NCI-H82 treated with DMSO at 0.1 percent for 48 hours (cell line): Measurements from ENCODE around the gene NPAS1.
"Not testable (repeated sequence)": the region's sequence is repeated elsewhere in the genome, so short reads cannot be mapped to it uniquely, and the experiment has no call there.

Experiments used
- DNase-seq: peaks from one replicate; lab custom pipeline; 2025; ENCODE audit not compliant: unreplicated experiment; lab: John Stamatoyannopoulos, UW

NPAS1 gene

DNA sequence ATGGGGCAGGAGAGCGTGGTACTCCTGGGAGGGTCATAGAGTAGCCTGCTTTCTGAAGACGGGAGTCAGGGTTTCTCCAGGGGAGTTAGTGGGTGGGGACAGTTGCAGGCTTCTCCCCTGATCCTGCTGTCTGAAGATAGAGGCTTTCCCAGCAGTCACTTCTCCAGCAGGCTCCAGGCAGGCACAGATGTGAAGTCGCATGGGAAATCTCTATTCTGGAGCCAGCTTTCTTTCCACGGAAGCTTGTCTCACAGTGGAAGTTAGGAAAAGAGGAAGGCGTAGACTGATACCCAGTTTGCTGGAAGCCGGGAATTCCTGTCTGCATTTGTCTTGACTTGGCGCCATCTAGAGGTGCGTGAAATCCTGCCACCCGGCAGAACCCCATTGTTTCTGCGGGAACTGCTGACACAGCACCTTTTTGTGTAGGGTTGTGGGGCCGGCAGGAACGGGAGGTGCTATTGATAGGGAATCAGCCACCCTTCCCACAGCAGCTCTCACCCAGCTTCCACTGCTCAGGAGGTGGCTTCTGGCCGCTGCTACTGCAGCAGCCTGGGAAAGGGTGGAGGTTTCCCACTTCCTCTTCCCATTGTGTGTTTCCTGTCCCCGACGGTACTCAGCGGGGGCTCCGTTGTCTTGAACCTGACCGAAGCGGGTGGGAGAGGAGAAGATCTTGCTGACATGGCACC lies 28.5 kb upstream of the NPAS1 start:
- peak; percentile 42 for DNase-seq

DNA sequence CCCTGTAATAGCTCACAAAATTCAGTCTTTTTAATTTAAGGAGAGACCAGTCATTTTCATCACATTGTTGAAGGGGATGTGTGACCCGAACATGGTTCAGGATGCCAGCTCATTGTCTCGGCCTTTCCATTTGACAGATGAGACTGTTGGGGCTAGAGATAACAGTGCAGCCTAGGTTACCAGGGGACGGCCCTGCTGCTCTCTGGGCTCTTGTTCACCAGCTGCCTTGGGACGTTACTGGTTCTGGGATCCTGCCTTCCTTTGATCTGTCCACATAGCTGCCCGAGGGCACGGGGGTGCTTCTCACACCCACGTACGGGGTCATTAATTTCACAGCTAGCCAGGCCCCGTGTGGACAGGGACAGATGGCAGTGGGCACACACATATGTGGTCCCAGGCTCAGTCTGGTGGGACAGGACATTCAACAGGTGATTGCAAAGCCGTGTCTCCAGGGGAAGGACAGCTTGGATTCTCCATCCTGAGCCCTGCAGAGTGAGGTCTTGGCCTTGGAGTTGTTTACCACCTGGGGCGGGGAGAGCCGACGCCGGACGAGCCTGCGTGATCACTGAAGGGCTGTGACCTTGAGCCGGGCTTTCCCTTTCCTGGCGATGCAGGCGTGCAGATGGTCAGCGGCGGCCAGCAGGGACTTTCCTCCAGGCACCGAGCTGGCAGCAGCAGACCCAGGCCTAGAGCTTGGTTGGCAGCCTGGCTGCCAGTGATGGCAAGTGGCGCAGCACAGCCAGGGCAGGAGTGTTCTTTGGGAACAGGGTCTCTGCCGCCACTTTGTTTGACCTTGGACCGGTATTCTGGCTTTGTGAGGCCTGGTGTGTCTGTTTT lies 26.7 kb upstream of the NPAS1 start:
- no peak for DNase-seq

DNA sequence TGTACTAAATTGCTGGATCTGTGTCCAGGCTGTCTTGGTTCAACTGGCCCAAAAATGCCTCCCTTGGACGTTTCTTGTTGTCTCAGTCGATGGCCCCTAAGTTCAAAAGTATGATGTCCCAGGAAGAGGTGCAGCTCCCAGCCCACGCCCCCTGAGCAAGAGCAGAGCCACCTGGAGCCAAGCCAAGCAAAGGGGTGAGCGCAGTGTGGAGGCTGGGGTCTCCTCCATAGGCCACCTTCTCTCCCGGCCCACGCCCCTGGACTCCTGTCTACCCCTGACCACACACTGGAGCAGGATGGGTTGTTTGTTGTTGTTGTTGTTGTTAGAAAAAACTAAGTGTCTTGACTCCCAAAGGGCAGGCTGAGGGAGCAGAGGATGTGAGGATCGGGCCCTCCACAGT lies 26.0 kb upstream of the NPAS1 start:
- no peak for DNase-seq

DNA sequence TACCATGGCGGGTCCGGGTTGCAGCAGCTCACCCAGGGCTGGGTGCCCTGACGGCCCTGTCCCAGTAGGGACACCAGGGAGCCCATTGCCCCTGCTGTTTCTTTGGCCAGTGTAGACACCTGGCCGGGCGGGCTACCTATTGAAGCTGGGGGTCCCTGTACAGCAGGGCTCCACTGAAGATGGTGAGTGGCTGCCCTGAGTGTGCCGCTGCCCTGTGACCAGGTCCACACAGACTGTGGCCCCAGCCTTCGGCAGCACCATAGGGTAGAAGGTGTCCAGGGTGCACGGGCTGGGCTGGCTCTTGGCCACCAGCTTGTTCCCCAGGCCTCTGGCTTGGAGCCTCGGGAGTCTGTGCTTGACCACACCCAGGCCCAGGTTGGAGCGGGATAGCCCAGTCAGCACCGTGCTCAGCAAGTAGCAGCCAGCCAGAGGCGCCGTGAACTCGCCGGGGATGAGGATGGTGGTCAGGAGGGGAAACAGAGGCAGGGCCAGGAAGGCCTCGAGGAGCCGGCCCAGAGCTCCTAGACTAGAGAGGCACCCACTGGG lies 25.4 kb upstream of the NPAS1 start:
- DNase-seq = no peak

DNA sequence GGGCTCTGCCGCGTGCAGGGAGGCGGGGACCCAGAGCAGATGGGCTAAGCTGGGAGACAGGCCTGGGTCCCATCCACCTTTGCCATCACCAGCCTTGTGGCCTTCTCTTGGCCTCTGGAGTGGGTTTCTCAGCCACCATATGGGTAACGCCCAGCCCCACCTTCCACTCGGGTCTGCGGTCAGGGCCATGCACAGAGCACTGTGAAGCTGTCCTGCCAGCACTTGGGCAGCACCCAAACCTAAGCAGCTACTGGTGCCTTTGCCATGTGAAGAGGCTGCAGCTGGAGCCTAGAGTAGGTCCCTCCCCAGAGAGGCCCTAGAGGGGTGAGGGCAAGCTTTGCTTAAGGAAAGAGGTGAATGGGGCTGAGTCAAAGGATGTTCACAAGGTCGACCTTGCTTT lies 24.1 kb upstream of the NPAS1 start:
- no peak for DNase-seq

DNA sequence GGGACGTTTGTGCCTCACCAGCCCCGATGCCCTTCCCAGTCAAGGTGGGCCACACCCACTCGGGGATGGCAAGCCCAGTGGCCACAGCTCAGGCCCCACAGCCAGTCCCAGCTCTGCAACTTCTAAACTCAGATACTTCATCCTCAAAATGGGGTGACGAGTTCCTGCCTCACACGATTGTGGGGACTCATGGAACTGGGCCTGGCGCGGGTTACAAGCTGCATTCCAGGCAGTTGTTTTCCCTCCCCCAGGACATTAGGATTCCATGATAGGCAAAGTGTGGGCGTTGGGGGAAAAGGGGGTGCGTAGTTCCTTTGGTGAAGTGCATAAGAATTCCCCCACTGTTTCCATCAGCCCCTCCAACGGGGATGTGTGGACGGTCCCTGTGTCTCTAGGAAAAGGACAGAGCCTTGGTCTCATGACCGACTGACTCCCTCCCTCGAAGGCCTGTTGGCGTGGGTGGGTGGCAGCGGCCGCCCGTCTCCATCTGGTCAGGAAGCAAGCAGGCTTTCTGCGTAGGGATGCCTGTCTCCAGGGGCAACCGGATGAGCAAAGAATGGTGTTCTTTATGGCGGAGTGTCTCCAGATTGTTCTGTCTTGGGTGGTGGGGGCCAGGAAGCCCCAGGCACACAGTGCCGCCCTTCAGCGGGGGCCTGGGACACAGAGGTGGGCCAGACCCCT lies 21.1 kb upstream of the NPAS1 start:
- DNase-seq = no peak

DNA sequence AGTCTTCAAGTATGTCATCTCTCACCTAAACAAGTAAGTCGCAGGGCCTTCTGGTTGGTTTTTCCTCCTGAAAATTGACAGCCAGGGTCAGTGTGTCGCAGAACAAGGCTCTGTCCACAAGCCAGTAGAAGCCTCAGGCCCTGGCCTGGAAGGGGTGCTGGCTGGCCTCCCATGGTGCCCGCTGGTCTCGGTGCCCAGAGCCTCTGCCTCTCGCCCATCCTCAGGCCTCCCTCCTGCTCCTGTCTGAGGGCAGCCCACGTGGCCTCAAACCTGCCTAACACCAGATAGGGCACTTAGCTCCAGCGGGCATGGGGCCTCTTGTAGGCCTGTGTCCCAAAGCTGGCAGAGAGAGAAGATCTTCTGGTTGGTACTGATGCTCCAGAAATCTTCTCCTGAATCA lies 20.3 kb upstream of the NPAS1 start:
- DNase-seq = no peak

DNA sequence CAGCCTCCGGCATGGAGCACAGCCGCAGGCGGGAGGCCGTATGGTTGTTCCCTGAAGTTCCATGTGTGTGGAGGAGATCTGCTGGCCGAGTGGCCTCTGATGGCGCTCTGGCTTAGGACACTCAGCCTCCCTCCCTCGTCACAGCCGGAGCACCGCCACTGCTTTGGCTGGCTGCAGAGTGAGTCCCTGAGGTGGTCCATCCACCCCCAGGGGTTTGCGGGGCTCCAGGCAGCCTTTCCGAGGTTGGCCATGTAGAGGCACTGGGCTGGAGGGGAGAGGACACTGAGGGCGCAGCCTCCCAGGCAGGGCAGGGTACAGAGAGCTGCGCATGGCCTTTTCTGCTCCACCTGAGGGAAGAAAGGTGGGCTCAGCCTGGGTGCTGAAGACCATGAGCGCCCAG lies 19.8 kb upstream of the NPAS1 start:
- DNase-seq = no peak

DNA sequence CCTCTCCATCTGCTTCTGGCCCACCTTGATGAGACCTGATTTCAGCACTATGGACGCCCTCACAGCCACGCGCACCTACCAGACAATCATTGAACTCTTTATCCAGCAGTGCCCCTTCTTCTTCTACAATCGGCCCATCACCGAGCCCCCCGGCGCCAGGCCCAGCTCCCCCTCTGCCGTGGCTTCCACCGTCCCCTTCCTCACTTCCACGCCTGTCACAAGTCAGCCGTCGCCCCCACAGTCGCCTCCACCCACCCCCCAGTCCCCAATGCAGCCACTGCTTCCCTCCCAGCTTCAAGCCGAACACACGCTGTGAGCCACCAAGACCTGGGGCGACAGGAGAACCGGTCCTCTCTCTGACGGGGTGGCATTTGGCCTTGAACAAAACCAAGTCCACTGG lies 19.3 kb upstream of the NPAS1 start:
- no peak for DNase-seq

DNA sequence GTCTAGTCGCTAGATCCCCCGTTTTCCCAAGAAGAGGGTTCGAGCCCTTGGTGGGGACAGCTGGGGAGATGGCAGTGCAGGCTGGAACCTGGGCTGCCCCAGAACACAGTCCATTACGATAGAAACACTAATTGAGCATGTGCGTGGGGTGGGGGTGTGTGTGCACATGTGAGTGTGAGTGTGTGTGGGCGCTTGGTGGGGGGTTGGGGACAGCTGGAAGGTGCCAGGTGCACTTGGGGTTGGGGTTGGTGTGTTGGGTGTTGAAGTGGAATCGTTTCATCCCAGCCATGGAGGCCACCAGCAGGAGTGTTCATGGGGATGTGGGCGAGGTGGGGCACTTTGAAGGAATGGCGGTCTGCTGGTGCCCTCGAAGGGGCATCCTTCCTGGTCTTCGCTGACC lies 18.1 kb upstream of the NPAS1 start:
- DNase-seq = no peak

DNA sequence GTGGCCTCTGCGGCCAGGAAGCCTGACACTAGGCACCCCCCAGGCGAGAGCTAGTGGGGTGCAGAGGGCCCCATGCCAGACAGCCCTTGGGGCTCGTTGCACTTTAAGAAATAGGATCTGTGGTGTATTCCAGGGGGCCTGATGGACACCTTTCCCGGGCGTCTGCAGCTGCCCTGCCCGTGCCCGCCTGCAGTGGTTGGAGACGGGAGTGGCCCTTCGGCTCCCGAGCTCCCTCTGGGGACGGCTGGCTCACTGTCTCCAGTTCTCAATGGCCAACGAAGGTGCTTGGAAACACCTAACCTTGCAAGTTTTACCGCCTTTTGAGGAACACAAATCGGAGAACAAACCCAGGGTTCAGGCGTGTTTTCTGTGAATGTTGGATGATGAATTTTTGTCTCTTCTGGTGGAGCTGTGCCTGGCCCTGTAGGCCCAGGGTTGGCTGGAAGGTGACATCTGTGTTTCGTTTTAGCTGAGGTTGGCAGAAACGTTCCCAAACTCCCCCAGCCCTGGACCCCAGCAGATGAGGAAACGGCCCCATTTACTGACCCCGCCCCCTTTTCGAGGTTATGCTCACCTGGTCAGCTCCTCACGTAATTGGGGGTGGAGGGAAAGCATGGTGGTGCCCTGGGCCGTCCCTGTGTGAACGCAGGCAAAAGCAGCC lies 17.4 kb upstream of the NPAS1 start:
- DNase-seq = no peak

DNA sequence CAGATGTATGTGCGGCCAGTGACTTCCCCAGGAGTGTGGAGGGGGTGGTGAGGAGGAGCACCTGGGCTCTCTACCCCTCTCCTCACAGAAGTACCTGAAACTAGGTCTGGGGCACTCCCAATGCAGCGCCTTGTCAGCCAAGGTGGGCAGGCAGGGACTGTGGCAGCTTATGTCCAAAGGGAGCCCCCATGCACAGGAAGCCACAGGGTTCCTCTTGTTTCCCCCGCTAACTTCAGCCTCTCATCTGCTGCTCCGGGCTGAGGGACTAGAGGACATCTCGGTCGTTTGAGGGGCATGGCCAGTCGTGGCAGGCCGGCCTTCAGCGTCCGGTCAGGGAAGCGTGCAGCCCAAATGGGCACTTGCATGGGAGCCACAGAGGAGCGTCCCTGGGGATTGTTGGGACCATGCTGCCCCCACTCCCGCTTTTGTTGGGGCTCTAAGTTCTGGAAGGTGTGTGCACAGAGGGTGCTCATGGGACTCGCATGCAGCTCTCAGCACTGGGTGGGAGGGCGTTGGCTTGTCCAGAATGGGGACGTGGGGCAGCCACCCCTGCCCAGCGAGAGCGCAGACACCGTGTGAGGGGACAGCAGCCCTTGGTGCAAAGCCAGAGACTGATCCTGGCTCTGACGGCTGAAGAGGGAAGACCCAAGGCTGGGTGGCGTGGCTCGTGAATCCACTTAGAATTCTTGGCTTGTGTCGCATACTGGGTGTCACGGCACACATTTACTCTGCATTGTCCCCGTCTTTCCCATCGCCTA lies 16.6 kb upstream of the NPAS1 start:
- no peak for DNase-seq

DNA sequence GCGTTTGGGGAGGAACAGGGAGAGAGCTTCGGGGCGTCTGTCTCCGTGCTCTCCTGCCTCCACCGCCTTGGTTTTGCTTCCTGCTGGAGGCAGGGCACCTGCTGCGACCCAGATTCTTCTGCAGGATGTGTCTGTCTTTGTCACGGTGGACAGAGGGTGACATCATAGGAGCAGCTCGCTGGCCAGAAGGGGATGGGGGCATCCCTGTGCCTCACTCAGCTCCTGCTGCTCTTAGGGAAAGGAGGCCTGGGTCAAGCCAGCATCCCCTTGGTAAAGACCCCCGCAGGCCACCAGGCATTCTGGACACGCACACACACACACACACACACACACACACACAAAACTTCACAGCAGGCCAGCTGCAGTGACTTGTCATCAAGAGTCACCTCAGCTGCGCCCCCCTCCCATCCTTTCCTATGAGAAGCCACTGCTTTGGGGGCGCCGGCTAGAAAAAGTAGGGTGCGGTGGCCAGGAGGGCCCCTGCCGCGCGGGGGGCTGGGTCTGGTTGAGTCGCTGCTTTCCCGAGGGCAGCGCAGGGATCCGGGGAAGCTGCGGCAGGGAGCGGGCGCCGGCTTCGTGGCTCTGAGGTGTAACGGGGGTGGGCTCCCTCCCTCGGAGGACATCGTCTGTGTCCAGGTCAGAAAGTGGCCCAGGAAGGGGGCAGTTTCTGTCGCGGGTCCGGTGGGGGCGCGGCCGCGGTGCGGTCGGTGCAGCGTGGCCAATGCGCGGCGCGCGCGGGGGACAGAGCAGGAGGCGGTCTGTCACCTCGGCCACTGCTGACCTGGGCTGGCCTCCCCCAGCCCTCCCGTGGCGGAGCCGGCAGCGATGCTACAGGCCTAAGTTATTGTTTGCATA lies 15.8 kb upstream of the NPAS1 start:
- no peak for DNase-seq

DNA sequence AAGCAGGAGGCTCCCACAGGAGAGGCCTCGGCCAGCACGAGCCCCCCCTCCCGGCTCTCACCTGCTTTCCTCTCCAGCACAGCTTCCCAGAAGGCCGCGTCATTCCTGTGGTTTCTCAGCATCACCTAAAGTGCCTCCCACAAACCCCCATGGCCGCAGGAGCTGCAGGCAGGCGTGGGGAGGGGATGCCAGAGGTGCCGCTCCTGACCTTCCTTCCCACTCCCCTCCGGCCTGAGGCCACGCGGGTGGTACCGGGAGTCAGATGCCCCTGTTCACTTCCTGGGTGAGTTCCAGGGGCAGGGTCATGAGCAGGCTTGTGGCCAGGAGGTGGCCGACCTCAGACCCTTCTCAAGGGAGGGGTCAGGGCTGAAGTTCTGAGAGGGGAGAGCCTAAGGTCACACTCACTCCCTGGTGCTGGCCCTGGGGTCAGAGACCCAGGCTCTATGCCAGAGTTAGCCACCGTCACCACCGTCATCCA lies 14.4 kb upstream of the NPAS1 start:
- DNase-seq = no peak

DNA sequence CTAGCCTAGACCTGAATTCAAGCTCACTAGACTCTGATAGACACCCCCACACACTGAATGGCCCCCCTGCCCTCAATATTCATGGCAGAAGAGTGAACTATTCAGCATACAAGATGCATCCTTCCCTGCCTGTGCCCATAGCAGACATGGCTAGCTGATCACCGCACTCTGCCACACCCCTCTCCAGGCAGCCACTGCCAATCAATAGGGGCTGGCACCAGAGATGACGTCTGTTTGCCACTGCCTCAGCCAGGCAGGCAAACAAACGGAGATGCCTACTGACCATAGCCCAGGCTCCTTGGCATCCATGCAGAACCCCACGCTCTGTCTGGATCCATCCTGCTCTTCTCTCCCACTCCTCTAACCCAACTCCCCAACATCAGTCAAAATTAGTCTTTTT lies 13.8 kb upstream of the NPAS1 start:
- no peak for DNase-seq

DNA sequence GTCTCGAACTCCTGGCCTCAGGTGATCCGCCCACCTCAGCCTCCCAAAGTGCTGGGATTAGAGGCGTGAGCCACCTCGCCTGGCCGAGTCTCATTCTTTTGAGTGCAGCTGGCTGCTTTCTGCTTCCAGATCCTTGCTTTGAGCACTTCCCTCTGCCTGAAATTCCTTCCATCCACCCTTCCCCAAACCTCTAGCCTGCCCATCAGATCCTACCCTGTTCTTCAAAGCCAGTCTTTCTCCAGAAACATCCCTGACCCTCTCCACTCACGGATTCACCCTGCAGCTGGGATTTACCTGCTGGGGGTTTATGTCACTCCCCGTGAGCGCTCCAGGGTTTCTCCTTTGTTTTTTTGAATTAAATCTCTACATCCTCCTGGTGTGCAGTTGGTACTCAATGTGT lies 13.1 kb upstream of the NPAS1 start:
- no peak for DNase-seq

DNA sequence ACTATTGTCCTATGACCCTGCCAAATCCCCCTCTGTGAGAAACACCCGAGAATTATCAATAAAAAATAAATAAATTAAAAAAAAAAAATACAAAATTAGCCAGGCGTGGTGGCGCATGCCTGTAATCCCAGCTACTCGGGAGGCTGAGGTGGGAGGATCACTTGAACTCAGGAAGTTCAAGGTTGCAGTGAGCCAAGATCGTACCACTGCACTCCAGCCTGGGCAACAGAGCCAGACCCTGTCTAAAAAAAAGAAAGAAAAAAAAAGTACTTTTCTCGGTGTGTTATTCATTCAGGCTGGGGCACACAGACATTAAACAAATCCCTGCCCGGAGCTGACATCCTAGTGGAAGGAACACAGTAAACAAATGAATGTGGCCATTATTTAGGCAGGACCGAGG lies 9.1 kb upstream of the NPAS1 start:
- DNase-seq = not testable (repeated sequence)

DNA sequence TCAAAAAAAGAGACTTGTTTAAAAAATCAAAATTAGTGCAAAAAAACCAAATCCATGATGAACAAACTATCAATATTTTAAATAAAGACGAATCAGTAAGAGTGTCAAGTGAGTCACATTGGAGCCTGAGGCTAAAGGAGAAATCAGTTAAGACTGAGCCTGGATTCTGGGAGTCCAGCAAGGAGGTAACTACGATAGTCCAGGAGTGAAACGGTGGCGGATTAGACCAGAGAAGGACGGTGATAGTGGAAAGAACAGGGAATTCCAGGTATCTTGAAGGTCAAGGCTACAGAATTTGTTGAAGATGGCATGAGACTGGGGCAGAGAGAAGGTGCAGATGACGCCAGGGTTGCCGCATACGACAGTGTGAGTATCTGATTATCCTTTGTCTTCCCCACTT lies 7.0 kb upstream of the NPAS1 start:
- no peak for DNase-seq

DNA sequence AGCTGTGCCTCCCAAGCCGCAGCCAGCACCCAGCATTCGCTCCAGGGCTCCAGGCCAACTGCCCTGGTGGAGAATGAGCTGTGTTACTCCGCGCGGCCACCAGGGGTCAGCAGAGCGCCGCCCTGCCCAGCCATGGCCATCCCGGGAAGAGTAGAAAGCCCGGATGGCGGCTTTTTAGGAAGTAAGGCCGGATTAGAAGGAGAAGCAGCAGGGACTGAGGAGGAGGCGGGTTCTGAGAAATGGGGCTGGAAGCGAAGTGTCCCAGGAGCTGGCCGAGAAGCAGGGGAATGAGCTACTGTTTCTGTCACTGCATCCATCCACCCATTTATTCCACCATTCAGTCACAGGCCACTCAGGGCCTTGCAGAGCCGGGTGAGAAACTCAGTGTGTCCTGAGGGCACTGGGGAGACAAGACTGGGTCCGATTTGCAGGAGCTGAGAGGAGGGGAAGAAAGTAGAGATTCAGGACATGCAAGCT lies 6.6 kb upstream of the NPAS1 start:
- peak; percentile 81 for DNase-seq
